ENCODE measurements around the gene MFGE8. TPM values are rescaled to one million over a fixed set of nuclear protein-coding genes. Genes with fewer than 3 reads are reported as not detected.
"Not testable (repeated sequence)": the region's sequence is repeated elsewhere in the genome, so short reads cannot be mapped to it uniquely, and the experiment has no call there.

Gene MFGE8
- total RNA-seq, 1 donor from 2014 or later: 2.4 TPM

GRCh38 chr15:88938802-88939485 is 25.8 kb upstream of the MFGE8 start:
- no peak for TF ChIP-seq CTCF (IDR thresholded peaks at IDR 0.05)
- intact Hi-C loops (cut with micrococcal nuclease): no loop called here
- Mint-ChIP-seq H3K4me1 (no peaks in the 10 kb centered on the region), H3K9me3 (peaks cover 2% of the 10 kb centered on the region), H3K4me3 (no peak overlapping the region), H3K27ac (no peak overlapping the region), H3K36me3 (ENCODE audit: low read depth) (no peaks in the 10 kb centered on the region), H3K27me3 (peaks cover 15% of the 10 kb centered on the region)
- ChIA-PET POLR2A (interaction anchor here (0.7 kb wide), 1 partner anchor 71 kb away, joined by 3 read pairs; no protein-coding TSS in a partner anchor), CTCF (interaction anchor here (1.4 kb wide), 1 partner anchor 34 kb away, joined by 4 read pairs; no protein-coding TSS in a partner anchor)
- DNase-seq (no peak), ATAC-seq (ENCODE audit: low read depth) (no peak)

- ATAC-seq (ENCODE audit: low read depth); POLR2A ChIA-PET; H3K36me3 Mint-ChIP-seq (ENCODE audit: low read depth); H3K4me1 Mint-ChIP-seq; H3K9me3 Mint-ChIP-seq; intact Hi-C loops (cut with micrococcal nuclease); CTCF ChIA-PET; H3K27ac Mint-ChIP-seq; H3K4me3 Mint-ChIP-seq; DNase-seq: not testable (repeated sequence)
- peaks cover 32% of the 10 kb centered on the region for H3K27me3 Mint-ChIP-seq
Measured at GRCh38 chr15:88934449-88934848, 21.3 kb upstream of the MFGE8 start.

GRCh38 chr15:88932875-88933330 is 19.7 kb upstream of the MFGE8 start:
- ATAC-seq (ENCODE audit: low read depth) (no peak), DNase-seq (no peak)
- peaks cover 2% of the 10 kb centered on the region for H3K9me3 Mint-ChIP-seq
- intact Hi-C loops (cut with micrococcal nuclease): no loop called here
- no peaks in the 10 kb centered on the region for H3K36me3 Mint-ChIP-seq (ENCODE audit: low read depth)
- H3K4me1 Mint-ChIP-seq: no peaks in the 10 kb centered on the region
- POLR2A ChIA-PET: no interaction called here
- CTCF ChIA-PET: no interaction called here
- TF ChIP-seq CTCF (IDR thresholded peaks at IDR 0.05): no peak
- peaks cover 32% of the 10 kb centered on the region for H3K27me3 Mint-ChIP-seq
- H3K4me3 Mint-ChIP-seq: no peak overlapping the region
- H3K27ac Mint-ChIP-seq: no peak overlapping the region

- H3K9me3 Mint-ChIP-seq: peaks cover 2% of the 10 kb centered on the region
- no peak for ATAC-seq (ENCODE audit: low read depth)
- POLR2A ChIA-PET: no interaction called here
- H3K4me3 Mint-ChIP-seq: no peak overlapping the region
- TF ChIP-seq CTCF (IDR thresholded peaks at IDR 0.05): no peak
- H3K36me3 Mint-ChIP-seq (ENCODE audit: low read depth): no peaks in the 10 kb centered on the region
- CTCF ChIA-PET: no interaction called here
- no peak for DNase-seq
- H3K27ac Mint-ChIP-seq: no peak overlapping the region
- intact Hi-C loops (cut with micrococcal nuclease): no loop called here
- H3K27me3 Mint-ChIP-seq: peaks cover 32% of the 10 kb centered on the region
- no peaks in the 10 kb centered on the region for H3K4me1 Mint-ChIP-seq
Measured at GRCh38 chr15:88932271-88932874, 19.2 kb upstream of the MFGE8 start.

GRCh38 chr15:88930579-88930978 is 17.4 kb upstream of the MFGE8 start:
- Mint-ChIP-seq H3K27me3 (peaks cover 29% of the 10 kb centered on the region), H3K4me3 (no peak overlapping the region), H3K9me3 (peaks cover 2% of the 10 kb centered on the region), H3K4me1 (no peaks in the 10 kb centered on the region), H3K36me3 (ENCODE audit: low read depth) (no peaks in the 10 kb centered on the region), H3K27ac (no peak overlapping the region)
- ATAC-seq (ENCODE audit: low read depth) (no peak), DNase-seq (no peak)
- intact Hi-C loops (cut with micrococcal nuclease): no loop called here
- no peak for TF ChIP-seq CTCF (IDR thresholded peaks at IDR 0.05)
- POLR2A ChIA-PET: no interaction called here
- CTCF ChIA-PET: no interaction called here

- POLR2A ChIA-PET; H3K27ac Mint-ChIP-seq; H3K4me3 Mint-ChIP-seq; H3K9me3 Mint-ChIP-seq; CTCF ChIA-PET; H3K36me3 Mint-ChIP-seq (ENCODE audit: low read depth); ATAC-seq (ENCODE audit: low read depth); intact Hi-C loops (cut with micrococcal nuclease); DNase-seq; H3K4me1 Mint-ChIP-seq: not testable (repeated sequence)
- peaks cover 26% of the 10 kb centered on the region for H3K27me3 Mint-ChIP-seq
Measured at GRCh38 chr15:88929358-88930098, 16.3 kb upstream of the MFGE8 start.

- DNase-seq; H3K27ac Mint-ChIP-seq; H3K9me3 Mint-ChIP-seq; ATAC-seq (ENCODE audit: low read depth); POLR2A ChIA-PET; H3K36me3 Mint-ChIP-seq (ENCODE audit: low read depth); H3K4me3 Mint-ChIP-seq; CTCF ChIA-PET; intact Hi-C loops (cut with micrococcal nuclease); H3K4me1 Mint-ChIP-seq: not testable (repeated sequence)
- peaks cover 21% of the 10 kb centered on the region for H3K27me3 Mint-ChIP-seq
Measured at GRCh38 chr15:88928192-88928591, 15.0 kb upstream of the MFGE8 start.

GRCh38 chr15:88925648-88926047 is 12.5 kb upstream of the MFGE8 start:
- CTCF ChIA-PET: interaction anchor here (1.2 kb wide), 1 partner anchor 21 kb away, joined by 4 read pairs; no protein-coding TSS in a partner anchor
- ATAC-seq (ENCODE audit: low read depth); H3K9me3 Mint-ChIP-seq; intact Hi-C loops (cut with micrococcal nuclease); H3K27ac Mint-ChIP-seq; POLR2A ChIA-PET; H3K36me3 Mint-ChIP-seq (ENCODE audit: low read depth); DNase-seq; H3K4me1 Mint-ChIP-seq; H3K4me3 Mint-ChIP-seq: not testable (repeated sequence)
- H3K27me3 Mint-ChIP-seq: peaks cover 13% of the 10 kb centered on the region

Measured in activated B cell treated with CpG ODN at 0.5 μM for 24 hours (primary cell).